ENCODE results near the gene CALML5.

CALML5 gene

DNA sequence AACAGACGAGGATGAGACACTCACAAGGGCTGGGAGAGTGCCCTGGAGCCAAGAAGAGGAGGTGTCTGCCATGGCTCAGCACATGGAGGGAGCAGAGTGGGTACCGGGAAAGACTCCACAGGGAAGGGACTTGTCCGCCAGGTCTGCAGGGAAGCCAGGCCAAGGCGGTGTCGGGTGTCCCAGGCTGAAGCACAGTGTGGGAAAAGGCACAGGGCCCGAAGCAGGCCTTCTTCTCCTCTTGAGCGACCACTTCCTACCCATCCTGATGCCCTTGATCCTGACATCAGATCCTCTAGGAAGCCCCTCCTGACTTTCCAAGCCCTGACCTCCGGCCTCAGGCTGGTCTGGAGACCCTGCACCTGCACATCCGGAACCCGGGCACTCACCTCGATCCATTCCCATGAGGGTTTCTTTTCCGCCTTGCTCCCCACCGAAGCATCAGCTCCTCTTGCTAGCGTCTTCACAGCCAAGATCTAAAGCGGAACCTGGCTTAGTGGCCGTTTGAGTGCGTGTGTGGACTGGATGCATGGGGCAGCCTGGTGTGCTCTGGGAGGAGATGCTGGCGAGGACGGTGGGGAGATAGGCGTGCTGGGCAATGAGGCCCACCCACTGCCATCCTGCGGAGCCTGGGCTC, 33.8 kb upstream of the CALML5 start:
- DNase-seq (ENCODE audit: extremely low read depth in 1 of 2, low read depth in 1 of 2): no peak

DNA sequence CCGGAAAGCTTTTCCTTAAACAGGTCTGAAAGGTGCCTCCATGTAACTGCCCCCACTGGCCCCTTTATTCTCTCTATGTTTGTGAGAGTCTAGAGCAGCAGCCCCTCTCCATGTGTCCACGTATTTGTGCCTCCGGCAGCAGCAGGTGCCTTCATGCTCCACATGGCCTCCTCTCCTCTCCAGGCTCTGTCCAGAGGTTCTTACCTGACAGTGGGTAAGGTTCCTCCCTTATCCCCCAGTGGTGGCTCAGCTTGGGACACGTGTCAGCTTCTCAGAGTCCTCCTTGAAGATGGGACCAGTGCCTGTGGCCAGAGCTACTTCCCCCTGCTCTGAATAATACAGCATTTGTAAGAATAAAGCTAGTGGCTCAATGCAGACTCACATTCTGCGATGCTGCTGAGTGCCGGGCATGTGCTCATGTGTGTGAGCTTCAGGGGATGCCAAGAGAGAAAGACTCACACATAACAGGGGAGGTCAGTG, 33.3 kb upstream of the CALML5 start:
- no peak for DNase-seq (ENCODE audit: extremely low read depth in 1 of 2, low read depth in 1 of 2)

DNA sequence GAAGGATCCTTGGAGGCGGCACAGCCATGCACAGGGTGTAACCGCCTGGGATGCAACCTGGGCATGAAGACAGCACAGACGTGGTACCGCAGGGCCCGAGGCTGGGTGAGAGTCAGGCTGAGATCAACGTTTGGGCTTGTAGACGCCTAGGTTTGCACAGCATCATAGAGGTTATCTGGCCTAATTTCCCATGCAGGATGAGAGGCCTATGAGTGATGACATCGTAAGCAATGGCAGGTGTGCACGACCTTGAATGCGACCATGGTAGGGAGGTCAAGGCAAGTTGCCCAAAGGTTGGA, 32.9 kb upstream of the CALML5 start:
- no peak for DNase-seq (ENCODE audit: extremely low read depth in 1 of 2, low read depth in 1 of 2)

DNA sequence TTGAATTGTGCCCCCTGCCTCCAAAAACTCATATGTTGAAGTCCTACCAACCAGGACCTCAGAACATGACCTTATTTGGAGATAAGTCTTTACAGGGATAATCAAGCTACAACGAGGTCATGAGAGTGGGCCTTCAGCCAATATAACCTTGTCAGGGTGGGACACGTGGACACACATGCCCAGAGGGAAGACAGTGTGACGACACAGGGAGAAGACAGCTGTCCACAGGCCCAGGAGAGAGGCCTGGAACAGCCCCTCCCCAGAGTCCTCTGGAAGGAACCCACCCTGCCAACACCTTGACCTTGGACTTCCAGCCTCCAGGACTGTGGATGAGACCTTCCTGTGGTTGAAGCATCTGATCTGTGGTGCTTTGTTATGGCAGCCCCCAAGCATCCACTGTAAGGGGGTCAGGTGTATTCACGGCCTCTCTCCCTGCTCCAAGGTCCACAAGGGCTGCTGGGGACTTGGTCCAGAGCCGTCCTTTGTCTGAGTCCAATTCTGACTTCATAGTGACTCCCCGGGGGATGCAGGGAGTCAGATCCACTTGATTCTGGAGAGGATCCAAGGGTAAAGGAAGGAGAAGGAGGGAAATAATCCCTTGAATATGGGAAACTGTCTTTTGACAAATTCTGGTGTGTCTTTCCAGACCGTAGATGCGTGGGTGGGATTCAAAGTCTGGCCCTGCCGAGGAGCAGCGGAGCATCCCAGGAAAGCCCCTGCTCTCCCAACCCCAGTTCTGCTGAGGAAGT, 32.4 kb upstream of the CALML5 start:
- DNase-seq (ENCODE audit: extremely low read depth in 1 of 2, low read depth in 1 of 2): no peak

DNA sequence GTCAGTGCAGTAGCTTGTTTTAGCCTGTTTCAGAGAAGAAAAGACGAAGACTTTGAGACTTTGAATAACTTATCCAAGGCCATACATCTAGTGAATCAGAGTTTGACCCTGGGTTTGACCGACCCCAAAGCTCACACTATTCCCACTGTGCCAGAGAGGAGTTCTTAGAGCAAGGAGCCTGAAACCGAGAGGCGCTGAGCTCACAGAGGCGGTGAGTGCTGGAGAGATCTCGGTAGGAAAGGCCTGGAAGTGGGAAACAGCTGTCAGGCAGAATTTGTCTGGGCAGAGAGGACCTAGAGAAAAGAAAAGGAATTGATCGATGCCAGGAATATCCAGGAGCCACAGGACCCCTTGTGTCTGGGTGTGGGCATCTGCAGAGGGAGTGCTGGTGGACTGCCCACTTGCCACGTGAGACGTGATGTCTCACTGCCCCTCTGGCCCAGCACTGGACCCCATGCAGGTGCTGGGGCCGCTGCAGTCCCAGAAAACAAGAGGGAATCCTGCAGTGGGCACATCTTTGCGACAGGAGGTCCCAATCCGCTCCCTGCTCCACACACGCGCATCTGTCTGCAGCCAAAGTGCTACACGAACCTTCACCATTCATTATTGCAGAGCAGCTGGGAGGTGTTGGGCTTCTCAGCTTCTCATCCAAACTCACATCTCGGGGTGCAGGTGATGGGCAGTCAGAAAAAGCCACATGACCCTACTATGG, 31.6 kb upstream of the CALML5 start:
- DNase-seq (ENCODE audit: extremely low read depth in 1 of 2, low read depth in 1 of 2): no peak

GRCh38 chr10:5530412-5530806, 31.0 kb upstream of the CALML5 start:
- no peak for DNase-seq (ENCODE audit: extremely low read depth in 1 of 2, low read depth in 1 of 2)

- no peak for DNase-seq (ENCODE audit: extremely low read depth in 1 of 2, low read depth in 1 of 2)
These were observed 30.5 kb upstream of the CALML5 start for GRCh38 chr10:5529702-5530411.

- no peak for DNase-seq (ENCODE audit: extremely low read depth in 1 of 2, low read depth in 1 of 2)
These were observed 29.8 kb upstream of the CALML5 start for GRCh38 chr10:5528989-5529701.

- DNase-seq (ENCODE audit: extremely low read depth in 1 of 2, low read depth in 1 of 2): no peak
These were observed 28.2 kb upstream of the CALML5 start for GRCh38 chr10:5527332-5528200.

GRCh38 chr10:5526691-5527331, 27.4 kb upstream of the CALML5 start:
- no peak for DNase-seq (ENCODE audit: extremely low read depth in 1 of 2, low read depth in 1 of 2)

DNA sequence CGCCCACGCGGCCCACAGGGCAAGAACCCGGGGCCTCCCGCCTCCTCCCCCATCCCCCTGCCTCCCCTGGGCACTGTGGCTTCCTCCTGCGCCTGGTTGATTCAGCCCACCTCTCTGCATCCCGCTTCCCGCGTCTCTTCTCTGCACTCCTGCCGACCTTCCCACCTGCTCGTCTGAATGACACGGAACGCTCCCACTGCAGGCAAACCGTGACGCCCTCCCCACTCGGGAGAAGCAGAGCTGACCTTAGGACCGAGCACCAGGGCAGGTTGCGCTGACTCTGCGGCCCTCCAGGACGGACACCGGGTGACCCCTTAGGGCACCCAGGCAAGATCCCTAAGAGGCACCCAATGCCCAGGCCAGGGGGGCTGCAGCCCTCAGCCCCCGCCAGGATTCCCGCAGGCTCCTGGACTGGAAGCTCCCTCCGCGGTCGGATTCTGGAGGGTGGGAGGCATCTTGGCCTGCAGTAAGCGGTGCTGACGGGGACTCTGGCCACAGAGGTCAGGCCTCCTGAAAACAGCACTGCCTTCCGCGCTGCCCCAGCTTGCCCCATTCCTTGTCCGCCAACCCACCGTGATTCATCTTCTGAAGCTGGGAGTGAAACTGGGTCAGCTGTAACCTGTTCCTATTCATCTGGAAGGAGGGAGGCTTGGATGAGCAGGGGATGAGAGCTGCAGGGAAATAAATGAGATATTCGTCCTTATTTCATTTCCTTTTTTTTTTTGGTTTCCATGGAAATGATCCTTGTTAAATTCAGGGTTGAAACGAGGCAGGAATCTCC, 26.4 kb upstream of the CALML5 start:
- DNase-seq (ENCODE audit: extremely low read depth in 1 of 2, low read depth in 1 of 2): no peak

DNA sequence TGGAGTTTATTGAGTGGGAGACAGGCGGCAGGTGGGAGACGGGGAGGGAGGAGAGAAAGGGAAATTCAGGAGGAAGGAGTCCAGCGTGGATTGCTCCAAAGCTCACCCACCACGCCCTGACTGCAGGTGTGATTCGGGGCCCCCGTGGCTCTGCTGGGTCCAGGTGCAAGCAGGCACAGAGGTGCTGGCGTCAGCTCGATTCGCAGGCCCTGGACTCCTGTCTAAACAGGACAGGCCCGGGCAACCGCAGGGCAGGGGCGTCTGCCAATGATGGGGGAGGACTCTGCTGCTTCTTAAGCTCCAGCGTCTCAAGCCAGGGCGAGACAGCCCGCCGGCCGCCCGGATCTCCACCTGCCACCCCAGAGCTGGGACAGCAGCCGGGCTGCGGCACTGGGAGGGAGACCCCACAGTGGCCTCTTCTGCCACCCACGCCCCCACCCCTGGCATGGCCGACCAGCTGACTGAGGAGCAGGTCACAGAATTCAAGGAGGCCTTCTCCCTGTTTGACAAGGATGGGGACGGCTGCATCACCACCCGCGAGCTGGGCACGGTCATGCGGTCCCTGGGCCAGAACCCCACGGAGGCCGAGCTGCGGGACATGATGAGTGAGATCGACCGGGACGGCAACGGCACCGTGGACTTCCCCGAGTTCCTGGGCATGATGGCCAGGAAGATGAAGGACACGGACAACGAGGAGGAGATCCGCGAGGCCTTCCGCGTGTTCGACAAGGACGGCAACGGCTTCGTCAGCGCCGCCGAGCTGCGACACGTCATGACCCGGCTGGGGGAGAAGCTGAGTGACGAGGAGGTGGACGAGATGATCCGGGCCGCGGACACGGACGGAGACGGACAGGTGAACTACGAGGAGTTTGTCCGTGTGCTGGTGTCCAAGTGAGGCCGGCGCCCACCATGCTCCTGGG, 25.5 kb upstream of the CALML5 start, which contains the start of gene CALML3:
Gene CALML3 (plus strand): TSS at position 321 of the 920 bp plus-strand sequence. CDS start 125 bp downstream, at position 446.
- DNase-seq (ENCODE audit: extremely low read depth in 1 of 2, low read depth in 1 of 2): no peak

DNA sequence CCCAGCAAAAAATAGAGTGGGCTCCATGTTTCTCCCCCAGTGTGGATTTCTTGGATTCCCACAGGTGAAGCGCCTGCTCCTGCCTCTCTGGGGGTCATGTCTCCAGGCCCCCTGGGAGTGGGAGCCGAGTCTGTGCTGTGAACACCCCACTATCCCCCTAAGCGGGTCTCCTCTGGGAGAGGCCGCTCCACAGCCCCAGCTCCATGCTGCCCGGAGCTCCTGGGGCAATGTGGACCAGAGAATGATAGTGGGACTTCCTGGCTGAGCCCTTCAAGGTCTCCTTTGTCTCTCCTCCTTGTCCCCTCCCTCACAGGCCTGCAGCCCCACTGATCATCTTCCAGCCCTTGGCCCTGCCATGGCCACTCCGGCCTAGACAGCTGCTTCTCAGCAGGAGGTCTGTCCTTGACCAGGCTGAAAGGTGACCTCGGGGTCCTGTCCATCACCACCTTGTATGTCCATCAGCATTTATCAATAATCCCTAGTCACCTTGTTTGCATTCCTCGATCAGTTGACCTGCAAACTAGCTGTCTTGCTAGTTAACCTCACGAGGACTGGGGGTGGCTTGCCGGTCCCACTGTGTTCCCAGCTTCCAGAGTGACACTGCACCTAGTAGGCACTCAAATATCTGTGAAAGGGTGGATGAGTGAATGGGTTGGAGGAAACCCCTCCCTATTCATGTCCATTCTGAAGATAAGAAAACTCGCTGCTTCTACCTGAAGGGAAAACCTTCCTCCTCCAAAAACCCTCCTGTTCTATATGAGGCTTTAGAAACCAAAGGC, 24.6 kb upstream of the CALML5 start:
- no peak for DNase-seq (ENCODE audit: extremely low read depth in 1 of 2, low read depth in 1 of 2)

- no peak for DNase-seq (ENCODE audit: extremely low read depth in 1 of 2, low read depth in 1 of 2)
These were observed 23.7 kb upstream of the CALML5 start for GRCh38 chr10:5522913-5523560.

DNA sequence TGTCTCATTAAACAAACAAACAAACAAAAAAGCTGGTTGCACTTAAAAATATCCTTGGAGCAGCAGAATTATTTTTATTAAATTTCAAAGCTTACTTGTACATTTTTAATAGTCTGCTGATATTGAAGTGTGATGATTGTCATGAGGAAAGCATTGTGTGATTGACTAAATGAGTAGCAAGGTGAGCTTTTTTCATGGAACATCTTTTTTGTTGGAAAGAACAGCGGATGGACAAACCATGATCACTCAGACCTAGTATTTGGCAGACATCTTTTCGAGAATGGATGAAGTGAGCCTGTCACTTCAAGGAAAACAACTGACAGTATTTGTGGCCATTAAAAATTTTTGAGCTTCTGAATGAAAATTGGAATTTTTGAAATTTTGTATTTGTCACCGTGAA, 19.7 kb upstream of the CALML5 start:
- no peak for DNase-seq (ENCODE audit: extremely low read depth in 1 of 2, low read depth in 1 of 2)

GRCh38 chr10:5518143-5518542, 18.8 kb upstream of the CALML5 start:
- DNase-seq (ENCODE audit: extremely low read depth in 1 of 2, low read depth in 1 of 2): no peak
